OCI-LY7 (cell line): ENCODE measurements around the gene SLC39A8. TPM values are rescaled to one million over a fixed set of nuclear protein-coding genes. Genes with fewer than 3 reads are reported as not detected.

Source experiments
- BruUV-seq: library from RNA; stranded (reverse); fragments of 400-500 nt; replicated peaks from 2 replicates; lab custom pipeline; 2021; lab: Mats Ljungman, UMichigan
- CTCF ChIA-PET: fragments of 300-600 bp; sonication (Branson Sonifier 250); formaldehyde crosslinking; loops from one replicate; lab custom pipeline; 2022; ENCODE audit warnings: antibody characterized with exemption; ENCODE audit not compliant: unreplicated experiment; lab: Charles Lee
- POLR2A ChIA-PET: fragments of 300-600 bp; sonication (Branson Sonifier 250); formaldehyde crosslinking; loops from one replicate; lab custom pipeline; 2022; ENCODE audit warnings: antibody characterized with exemption; lab: Charles Lee
- DNase-seq: peaks from one replicate; pipeline ENCODE4 v3.0.0-alpha.2; 2015; ENCODE audit warnings: low spot score
- H2AFZ ChIP-seq: fragments of 200-600 bp; sonication (generic), shearing (Covaris generic); 2 replicates; pipeline ENCODE4 v1.6.1; 2014; ENCODE audit warnings: mild to moderate bottlenecking, antibody characterized with exemption, low read length, moderate library complexity
- H3K27ac ChIP-seq: fragments of 200-600 bp; sonication (generic); 2 replicates; pipeline ENCODE4 v1.5.1; 2014; ENCODE audit warnings: mixed run types, low read depth, mild to moderate bottlenecking, moderate library complexity, low read length, inconsistent platforms; ENCODE audit not compliant: poor library complexity, severe bottlenecking
- H3K36me3 ChIP-seq: fragments of 200-600 bp; sonication (generic); 2 replicates; pipeline ENCODE4 v1.6.1; 2014; ENCODE audit warnings: mild to moderate bottlenecking, antibody characterized with exemption, low read length, moderate library complexity, mixed read lengths; ENCODE audit not compliant: insufficient read depth
- H3K4me1 ChIP-seq: fragments of 200-600 bp; sonication (generic); 2 replicates; pipeline ENCODE4 v1.5.1; 2014; ENCODE audit warnings: mild to moderate bottlenecking, low read length; ENCODE audit not compliant: insufficient read depth, poor library complexity, severe bottlenecking
- H3K4me2 ChIP-seq: fragments of 200-600 bp; sonication (generic); 2 replicates; pipeline ENCODE4 v1.6.1; 2014; ENCODE audit warnings: mild to moderate bottlenecking, low read length
- H3K4me3 ChIP-seq: fragments of 200-600 bp; sonication (generic); 2 replicates; pipeline ENCODE4 v1.5.1; 2014; ENCODE audit warnings: mild to moderate bottlenecking, low read depth, low read length; ENCODE audit not compliant: poor library complexity, severe bottlenecking
- H3K79me2 ChIP-seq: fragments of 200-600 bp; sonication (generic); 2 replicates; pipeline ENCODE4 v1.6.1; 2016; ENCODE audit warnings: low read depth, mild to moderate bottlenecking, low read length, moderate library complexity, mixed read lengths; ENCODE audit not compliant: insufficient read depth
- H3K9me2 ChIP-seq: fragments of 200-600 bp; sonication (generic); 2 replicates; pipeline ENCODE4 v1.6.1; 2016; ENCODE audit warnings: mild to moderate bottlenecking, low read length, mixed read lengths; ENCODE audit not compliant: insufficient read depth
- H3K9me3 ChIP-seq: fragments of 200-600 bp; sonication (generic); 2 replicates; pipeline ENCODE4 v1.6.1; 2014; ENCODE audit warnings: mild to moderate bottlenecking, mixed run types, low read length, mixed read lengths
- H4K20me1 ChIP-seq: fragments of 200-600 bp; sonication (generic); 2 replicates; pipeline ENCODE4 v1.6.1; 2014; ENCODE audit warnings: mild to moderate bottlenecking, antibody characterized with exemption, low read length, moderate library complexity, mixed read lengths; ENCODE audit not compliant: insufficient read depth
- CTCF ChIP-seq: fragments of 200-600 bp; sonication (generic); conservative IDR thresholded peaks from 2 replicates; pipeline ENCODE4 v1.5.1; 2014; ENCODE audit warnings: mild to moderate bottlenecking, antibody characterized with exemption, low read length, moderate library complexity, mixed read lengths
- EZH2phosphoT487 ChIP-seq: fragments of 200-600 bp; sonication (generic); IDR thresholded peaks from 2 replicates; pipeline ENCODE4 v1.6.1; 2018; ENCODE audit warnings: low read depth, borderline replicate concordance, mild to moderate bottlenecking, mixed run types, antibody characterized with exemption, low read length, moderate library complexity, mixed read lengths
- intact Hi-C: fragments of 100-400 bp; cut with micrococcal nuclease; formaldehyde crosslinking; loops from one replicate; pipeline ENCODE4 v1.10.0; 2022; ENCODE audit not compliant: unreplicated experiment
- total RNA-seq, 2 experiments: library from RNA; depleted of rRNA in 1 of 2; stranded (reverse); fragments of >200 nt in 1 of 2; shearing (Covaris generic) in 1 of 2; gene quantifications; 2 replicates each; pipeline ENCODE4 v1.2.3, GENCODE V29; 2014 to 2022

SLC39A8 gene
- total RNA-seq, 2 experiments from 2014 or later: 35.4 to 57.0 TPM

GRCh38 chr4:102223461-102223860, 121.8 kb downstream of the SLC39A8 start:
- TF ChIP-seq EZH2phosphoT487: no peak
- TF ChIP-seq CTCF: no peak
- BruUV-seq: no TSS peak

GRCh38 chr4:102222838-102223409, 122.4 kb downstream of the SLC39A8 start:
- Histone ChIP-seq H3K36me3 (no peaks in the 10 kb centered on the region), H3K27ac (no peak overlapping the region), H4K20me1 (no peaks in the 10 kb centered on the region), H3K4me3 (no peak overlapping the region), H3K4me2 (no peak overlapping the region), H3K9me2 (no peaks in the 10 kb centered on the region), H2AFZ (no peak overlapping the region), H3K4me1 (no peaks in the 10 kb centered on the region), H3K79me2 (no peaks in the 10 kb centered on the region), H3K9me3 (no peaks in the 10 kb centered on the region)
- POLR2A ChIA-PET: no interaction called here
- CTCF ChIA-PET: no interaction called here
- intact Hi-C loops: no loop called here
- no peak for DNase-seq
- no TSS peak for BruUV-seq
- TF ChIP-seq EZH2phosphoT487: no peak
- no peak for TF ChIP-seq CTCF

More at GRCh38 chr4:102223461-102223860, 121.8 kb downstream of the SLC39A8 start:
- Histone ChIP-seq H4K20me1 (no peaks in the 10 kb centered on the region), H2AFZ (no peak overlapping the region), H3K9me3 (no peaks in the 10 kb centered on the region), H3K9me2 (no peaks in the 10 kb centered on the region), H3K79me2 (no peaks in the 10 kb centered on the region), H3K4me2 (no peak overlapping the region), H3K4me1 (no peaks in the 10 kb centered on the region), H3K36me3 (no peaks in the 10 kb centered on the region), H3K4me3 (no peak overlapping the region), H3K27ac (no peak overlapping the region)
- DNase-seq: no peak
- intact Hi-C loops: no loop called here
- ChIA-PET CTCF (no interaction called here), POLR2A (no interaction called here)

GRCh38 chr4:102219129-102219528, 126.2 kb downstream of the SLC39A8 start:
- Histone ChIP-seq H3K9me3 (no peaks in the 10 kb centered on the region), H3K27ac (no peak overlapping the region), H3K36me3 (no peaks in the 10 kb centered on the region), H3K9me2 (no peaks in the 10 kb centered on the region), H3K4me1 (no peaks in the 10 kb centered on the region), H3K79me2 (no peaks in the 10 kb centered on the region), H4K20me1 (no peaks in the 10 kb centered on the region), H3K4me2 (no peak overlapping the region), H3K4me3 (no peak overlapping the region), H2AFZ (no peak overlapping the region)
- BruUV-seq: no TSS peak
- TF ChIP-seq CTCF (no peak), EZH2phosphoT487 (no peak)
- intact Hi-C loops: no loop called here
- ChIA-PET POLR2A (no interaction called here), CTCF (no interaction called here)
- DNase-seq: no peak
